ENCODE data around the gene KRTAP9-1.

GRCh38 chr17:41186872-41187271 lies 2.8 kb upstream of the KRTAP9-1 start:
- no peak for TF ChIP-seq CTCF (IDR thresholded peaks at IDR 0.05)
- TF ChIP-seq POLR2A (IDR thresholded peaks at IDR 0.05), result no peak
